ENCODE data around the gene UBE3A. TPM values are rescaled to one million over a fixed set of nuclear protein-coding genes. Genes with fewer than 3 reads are reported as not detected.

UBE3A gene
- total RNA-seq, 2 donors from 2014 or later: 26.7 to 38.9 TPM

DNA sequence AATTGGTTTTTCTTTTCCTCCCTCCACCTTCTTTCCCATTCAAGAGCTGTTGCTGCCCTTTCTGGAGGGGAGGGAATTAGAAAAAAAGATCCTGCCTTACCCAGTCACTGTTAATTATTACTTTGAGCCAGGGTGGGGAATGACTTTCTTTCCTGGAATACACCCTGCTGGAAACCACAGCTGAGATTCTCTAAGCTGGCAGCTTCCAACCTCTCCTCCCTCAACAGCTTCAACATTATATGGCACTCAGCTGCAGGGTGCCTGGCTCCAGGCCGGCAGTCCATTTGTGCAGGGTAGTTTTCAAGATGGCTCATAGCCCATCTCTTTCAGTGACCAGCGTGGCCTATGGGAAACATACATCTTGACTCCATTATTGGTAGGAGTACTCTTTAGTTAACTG lies 105.8 kb downstream of the UBE3A start:
- 96 to 100% methylated on average over 1 to 2 of the region's 2 CpGs for WGBS, 2 donors
- no peak for ATAC-seq
- H3K9me3 ChIP-seq: no peaks in the 10 kb centered on the region
- peaks cover 0 to 7% of the 10 kb centered on the region in 2 donors for H3K36me3 ChIP-seq (replicated peaks in 1 of 2; ENCODE audit: insufficient read depth in 1 of 2, low read depth in 2 of 2)
- no peak overlapping the region for H3K27ac ChIP-seq
- no peaks in the 10 kb centered on the region for H3K4me1 ChIP-seq
- intact Hi-C loops (cut with DNase I): no loop called here
- no peak for DNase-seq
- no peak overlapping the region for H3K4me3 ChIP-seq
- TF ChIP-seq POLR2A (IDR thresholded peaks at IDR 0.05): no peak
- TF ChIP-seq, protein P1, sequence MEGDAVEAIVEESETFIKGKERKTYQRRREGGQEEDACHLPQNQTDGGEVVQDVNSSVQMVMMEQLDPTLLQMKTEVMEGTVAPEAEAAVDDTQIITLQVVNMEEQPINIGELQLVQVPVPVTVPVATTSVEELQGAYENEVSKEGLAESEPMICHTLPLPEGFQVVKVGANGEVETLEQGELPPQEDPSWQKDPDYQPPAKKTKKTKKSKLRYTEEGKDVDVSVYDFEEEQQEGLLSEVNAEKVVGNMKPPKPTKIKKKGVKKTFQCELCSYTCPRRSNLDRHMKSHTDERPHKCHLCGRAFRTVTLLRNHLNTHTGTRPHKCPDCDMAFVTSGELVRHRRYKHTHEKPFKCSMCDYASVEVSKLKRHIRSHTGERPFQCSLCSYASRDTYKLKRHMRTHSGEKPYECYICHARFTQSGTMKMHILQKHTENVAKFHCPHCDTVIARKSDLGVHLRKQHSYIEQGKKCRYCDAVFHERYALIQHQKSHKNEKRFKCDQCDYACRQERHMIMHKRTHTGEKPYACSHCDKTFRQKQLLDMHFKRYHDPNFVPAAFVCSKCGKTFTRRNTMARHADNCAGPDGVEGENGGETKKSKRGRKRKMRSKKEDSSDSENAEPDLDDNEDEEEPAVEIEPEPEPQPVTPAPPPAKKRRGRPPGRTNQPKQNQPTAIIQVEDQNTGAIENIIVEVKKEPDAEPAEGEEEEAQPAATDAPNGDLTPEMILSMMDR (IDR thresholded peaks at IDR 0.05): no peak
- no peaks in the 10 kb centered on the region for H3K27me3 ChIP-seq

DNA sequence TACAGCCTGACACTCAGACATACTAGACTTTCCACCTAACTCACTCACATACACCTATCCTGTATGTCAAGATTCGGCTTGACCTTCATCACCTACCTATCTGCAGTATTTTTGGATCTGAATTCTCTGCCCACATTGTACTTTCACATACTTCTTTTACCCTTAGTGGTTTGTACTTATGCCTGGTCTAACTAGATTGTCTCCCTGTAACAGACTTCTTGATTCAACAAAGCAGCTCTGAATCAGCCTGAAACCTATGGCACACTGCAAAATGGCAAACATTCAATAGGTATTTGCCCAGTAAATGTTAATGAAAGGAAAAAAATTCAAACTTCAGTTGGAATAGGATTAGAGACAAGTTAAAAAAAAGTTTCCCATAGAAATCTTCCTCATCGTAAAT lies 106.5 kb downstream of the UBE3A start:
- Histone ChIP-seq H3K27ac (no peak overlapping the region), H3K4me1 (no peaks in the 10 kb centered on the region), H3K27me3 (no peaks in the 10 kb centered on the region), H3K36me3 (replicated peaks in 1 of 2; ENCODE audit: insufficient read depth in 1 of 2, low read depth in 2 of 2) (no peaks in the 10 kb centered on the region), H3K9me3 (no peaks in the 10 kb centered on the region), H3K4me3 (no peak overlapping the region)
- no peak for DNase-seq
- intact Hi-C loops (cut with DNase I): no loop called here
- no peak for ATAC-seq
- 87 to 89% methylated on average over 2 of the region's 2 CpGs for WGBS, 2 donors
- TF ChIP-seq, protein P1 (IDR thresholded peaks at IDR 0.05): no peak
- TF ChIP-seq POLR2A (IDR thresholded peaks at IDR 0.05): no peak

DNA sequence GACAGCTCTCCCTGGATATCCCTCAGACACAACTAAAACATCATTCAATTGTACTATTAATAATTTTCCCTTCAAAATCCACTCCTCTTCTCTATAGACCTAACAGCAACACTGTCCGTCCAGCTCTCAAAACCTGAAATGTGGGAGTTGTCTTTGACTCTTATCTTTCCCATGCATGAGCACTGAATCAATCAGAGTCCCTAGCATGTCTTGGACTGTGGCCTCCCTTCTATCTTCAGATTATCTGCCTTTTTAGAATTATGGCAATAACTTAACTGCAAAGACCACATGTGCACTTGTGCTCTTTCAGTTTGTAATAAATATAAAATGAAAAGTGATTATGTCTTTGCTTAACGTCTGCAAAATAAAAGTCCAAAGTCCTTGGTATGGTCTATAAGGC lies 107.0 kb downstream of the UBE3A start:
- H3K4me3 ChIP-seq: no peak overlapping the region
- 84 to 91% methylated on average over 2 of the region's 2 CpGs for WGBS, 2 donors
- no peaks in the 10 kb centered on the region for H3K36me3 ChIP-seq (replicated peaks in 1 of 2; ENCODE audit: insufficient read depth in 1 of 2, low read depth in 2 of 2)
- no peaks in the 10 kb centered on the region for H3K27me3 ChIP-seq
- no peaks in the 10 kb centered on the region for H3K9me3 ChIP-seq
- no peak for TF ChIP-seq POLR2A (IDR thresholded peaks at IDR 0.05)
- TF ChIP-seq, protein P1 (IDR thresholded peaks at IDR 0.05): no peak
- intact Hi-C loops (cut with DNase I): no loop called here
- no peaks in the 10 kb centered on the region for H3K4me1 ChIP-seq
- DNase-seq (no peak), ATAC-seq (no peak)
- no peak overlapping the region for H3K27ac ChIP-seq

DNA sequence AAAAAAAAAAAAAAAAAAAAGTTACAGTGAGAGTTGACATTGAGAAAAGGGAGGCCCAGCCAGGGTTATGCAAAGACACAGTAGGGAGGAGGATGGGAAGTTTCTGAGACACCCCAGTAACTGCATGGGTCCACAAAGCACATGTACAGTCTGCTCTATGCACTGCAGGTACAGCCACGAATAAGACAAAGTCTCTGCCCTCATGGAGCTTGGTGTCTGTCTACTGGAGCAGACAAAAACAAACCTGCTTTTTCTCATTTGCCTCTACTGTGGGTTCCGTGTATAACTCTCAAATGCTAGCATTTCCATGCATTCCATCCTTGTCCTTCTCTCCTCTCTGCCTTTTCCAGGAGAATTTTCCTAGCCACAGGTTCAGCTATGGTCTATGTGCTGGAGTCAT lies 107.4 kb downstream of the UBE3A start:
- intact Hi-C loops (cut with DNase I): no loop called here
- DNase-seq: no peak
- Histone ChIP-seq H3K4me1 (no peaks in the 10 kb centered on the region), H3K9me3 (no peaks in the 10 kb centered on the region), H3K36me3 (replicated peaks in 1 of 2; ENCODE audit: insufficient read depth in 1 of 2, low read depth in 2 of 2) (no peaks in the 10 kb centered on the region), H3K4me3 (no peak overlapping the region), H3K27ac (no peak overlapping the region), H3K27me3 (no peaks in the 10 kb centered on the region)
- 97 to 98% methylated on average over 2 of the region's 2 CpGs for WGBS, 2 donors
- ATAC-seq: no peak
- TF ChIP-seq, protein P1 (IDR thresholded peaks at IDR 0.05): no peak
- no peak for TF ChIP-seq POLR2A (IDR thresholded peaks at IDR 0.05)

DNA sequence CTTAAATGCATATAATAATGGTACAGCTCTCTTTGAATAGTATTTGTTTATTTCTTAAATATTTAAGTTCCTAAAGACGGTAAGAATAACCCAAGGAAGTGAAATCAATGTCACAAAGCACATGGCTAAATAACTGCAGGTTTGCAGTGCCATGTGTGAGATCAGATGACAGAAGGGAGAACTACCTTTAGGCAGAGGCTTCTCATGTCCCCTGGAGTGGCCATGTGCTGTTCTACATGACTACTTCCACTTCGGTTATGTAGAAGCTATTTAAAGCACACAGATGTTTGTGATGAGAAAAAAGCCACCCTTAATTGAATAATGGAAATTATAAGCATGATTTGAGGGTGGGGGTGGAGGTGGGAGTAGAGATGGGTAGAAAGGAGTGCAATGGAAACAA lies 109.1 kb downstream of the UBE3A start:
- ATAC-seq (no peak), DNase-seq (no peak)
- no peaks in the 10 kb centered on the region for H3K36me3 ChIP-seq (replicated peaks in 1 of 2; ENCODE audit: insufficient read depth in 1 of 2, low read depth in 2 of 2)
- no peaks in the 10 kb centered on the region for H3K4me1 ChIP-seq
- no peak overlapping the region for H3K4me3 ChIP-seq
- 69 to 73% methylated on average over 2 of the region's 2 CpGs for WGBS, 2 donors
- intact Hi-C loops (cut with DNase I): no loop called here
- H3K27me3 ChIP-seq: no peaks in the 10 kb centered on the region
- no peaks in the 10 kb centered on the region for H3K9me3 ChIP-seq
- TF ChIP-seq POLR2A (IDR thresholded peaks at IDR 0.05): no peak
- TF ChIP-seq, protein P1 (IDR thresholded peaks at IDR 0.05): no peak
- H3K27ac ChIP-seq: no peak overlapping the region

All from body of pancreas (tissue), 4 donors.